Neural cell (in vitro differentiated cells): ENCODE results near the gene FGB. TPM values are rescaled to one million over a fixed set of nuclear protein-coding genes. Genes with fewer than 3 reads are reported as not detected.

ENCODE experiments used
- H2AFZ ChIP-seq: fragments of 200-600, 300-800 bp; sonication (generic), shearing (Covaris generic); 2 replicates; pipeline ENCODE4 v1.6.0; 2014; ENCODE audit warnings: low read depth, mild to moderate bottlenecking, antibody characterized with exemption, low read length, moderate library complexity
- H3F3A ChIP-seq: fragments of 200-600 bp; shearing (Covaris generic); 2 replicates; pipeline ENCODE4 v1.6.1; 2016; ENCODE audit warnings: mild to moderate bottlenecking, moderate library complexity, mixed read lengths, antibody characterized with exemption, low read length; ENCODE audit not compliant: insufficient read depth, poor library complexity, severe bottlenecking
- H3K27ac ChIP-seq: fragments of 200-600, 300-800 bp; sonication (generic), shearing (Covaris generic); 2 replicates; pipeline ENCODE4 v1.5.1; 2014; ENCODE audit warnings: mild to moderate bottlenecking, low read length, moderate library complexity
- H3K27me3 ChIP-seq: fragments of 300-800, 200-600 bp; sonication (generic), shearing (Covaris generic); 2 replicates; pipeline ENCODE4 v1.6.0; 2014; ENCODE audit warnings: mild to moderate bottlenecking, low read depth, low read length, moderate library complexity; ENCODE audit not compliant: insufficient read depth
- H3K36me3 ChIP-seq: fragments of 300-800, 200-600 bp; sonication (generic), shearing (Covaris generic); 2 replicates; pipeline ENCODE4 v1.5.1; 2014; ENCODE audit warnings: mild to moderate bottlenecking, antibody characterized with exemption, low read length, moderate library complexity; ENCODE audit not compliant: insufficient read depth
- H3K4me2 ChIP-seq: fragments of 300-800, 200-600 bp; sonication (generic), shearing (Covaris generic); 2 replicates; pipeline ENCODE4 v1.6.0; 2014; ENCODE audit warnings: mild to moderate bottlenecking, low read length
- H3K4me3 ChIP-seq: fragments of 300-800, 200-600 bp; sonication (generic), shearing (Covaris generic); 2 replicates; pipeline ENCODE4 v1.5.1; 2014; ENCODE audit warnings: mild to moderate bottlenecking, low read length, moderate library complexity
- H3K79me2 ChIP-seq: fragments of 200-600 bp; shearing (Covaris generic); replicated peaks from 2 replicates; pipeline ENCODE4 v1.6.0; 2014; ENCODE audit warnings: mild to moderate bottlenecking, low read length, moderate library complexity; ENCODE audit not compliant: insufficient read depth
- H3K9ac ChIP-seq: fragments of 300-800, 200-600 bp; sonication (generic), shearing (Covaris generic); 2 replicates; pipeline ENCODE4 v1.6.1; 2016; ENCODE audit warnings: mild to moderate bottlenecking, low read length, mixed read lengths
- H3K9me2 ChIP-seq: fragments of 200-600 bp; shearing (Covaris generic); 2 replicates; pipeline ENCODE4 v1.6.1; 2016; ENCODE audit warnings: mild to moderate bottlenecking, low read length, mixed read lengths; ENCODE audit not compliant: insufficient read depth
- H3K9me3 ChIP-seq: fragments of 200-600, 300-800 bp; sonication (generic), shearing (Covaris generic); 2 replicates; pipeline ENCODE4 v1.6.1; 2016; ENCODE audit warnings: mild to moderate bottlenecking, mixed run types, low read length, moderate library complexity, mixed read lengths
- H4K20me1 ChIP-seq: fragments of 200-600 bp; shearing (Covaris generic); 2 replicates; pipeline ENCODE4 v1.6.1; 2016; ENCODE audit warnings: mild to moderate bottlenecking, mixed run types; ENCODE audit not compliant: insufficient read depth
- CTCF ChIP-seq: fragments of 450-650 bp; IDR thresholded peaks from 2 replicates; pipeline ENCODE4 v1.5.1; 2014; ENCODE audit warnings: antibody characterized with exemption, mild to moderate bottlenecking, moderate library complexity; ENCODE audit not compliant: poor library complexity, severe bottlenecking
- EP300 ChIP-seq: fragments of 450-650 bp; conservative IDR thresholded peaks from 2 replicates; pipeline ENCODE4 v1.6.1; 2014; ENCODE audit warnings: antibody characterized with exemption, mild to moderate bottlenecking, moderate library complexity; ENCODE audit not compliant: poor library complexity, severe bottlenecking
- EZH2 ChIP-seq: fragments of 200-600, 300-800 bp; shearing (Covaris generic), sonication (generic); IDR thresholded peaks from 2 replicates; pipeline ENCODE4 v1.6.1; 2014; ENCODE audit warnings: antibody characterized with exemption, low read length, borderline replicate concordance, mild to moderate bottlenecking; ENCODE audit not compliant: insufficient read depth, poor library complexity, severe bottlenecking
- MXI1 ChIP-seq: fragments of 450-650 bp; conservative IDR thresholded peaks from 2 replicates; pipeline ENCODE4 v1.6.1; 2014; ENCODE audit warnings: antibody characterized with exemption, mild to moderate bottlenecking; ENCODE audit not compliant: poor library complexity, severe bottlenecking
- POLR2AphosphoS5 ChIP-seq: IDR thresholded peaks from 2 replicates; pipeline ENCODE4 v1.6.1; 2012
- RAD21 ChIP-seq: fragments of 450-650 bp; conservative IDR thresholded peaks from 2 replicates; pipeline ENCODE4 v1.6.1; 2014; ENCODE audit warnings: antibody characterized with exemption, mild to moderate bottlenecking, moderate library complexity
- SMC3 ChIP-seq: fragments of 450-650 bp; conservative IDR thresholded peaks from 2 replicates; pipeline ENCODE4 v1.6.1; 2014; ENCODE audit warnings: antibody characterized with exemption, mild to moderate bottlenecking, moderate library complexity; ENCODE audit not compliant: poor library complexity
- TAF1 ChIP-seq: IDR thresholded peaks from 2 replicates; pipeline ENCODE4 v1.6.1; 2012; ENCODE audit warnings: low read depth
- polyA plus RNA-seq: library from polyadenylated mRNA; depleted of rRNA; stranded (reverse); fragments of >200 nt; gene quantifications from 2 replicates; pipeline ENCODE4 v1.2.3, GENCODE V29; 2014
- TF ChIP-seq, protein P1 (sequence below): IDR thresholded peaks from 2 replicates; pipeline ENCODE4 v1.6.1; 2012; ENCODE audit warnings: borderline replicate concordance

FGB gene
- polyA plus RNA-seq, 1 donor from 2014 or later = not detected

GRCh38 chr4:154589296-154590197, 26.7 kb downstream of the FGB start:
- no peaks in the 10 kb centered on the region for H3K9me3 ChIP-seq
- no peak overlapping the region for H3K27ac ChIP-seq
- H3K36me3 ChIP-seq = no peaks in the 10 kb centered on the region
- no peak overlapping the region for H3K4me3 ChIP-seq
- no peak overlapping the region for H3K4me2 ChIP-seq
- no peaks in the 10 kb centered on the region for H3K79me2 ChIP-seq
- no peaks in the 10 kb centered on the region for H3K9me2 ChIP-seq
- H3F3A ChIP-seq = no peaks in the 10 kb centered on the region
- H4K20me1 ChIP-seq = no peaks in the 10 kb centered on the region
- no peak overlapping the region for H2AFZ ChIP-seq
- H3K27me3 ChIP-seq = no peaks in the 10 kb centered on the region
- TF ChIP-seq CTCF = no peak
- TF ChIP-seq TAF1 = no peak
- no peak for TF ChIP-seq MXI1
- no peak for TF ChIP-seq EZH2
- no peak for TF ChIP-seq EP300
- TF ChIP-seq POLR2AphosphoS5 = no peak
- TF ChIP-seq RAD21 = no peak
- TF ChIP-seq SMC3 = no peak
- TF ChIP-seq, protein P1, sequence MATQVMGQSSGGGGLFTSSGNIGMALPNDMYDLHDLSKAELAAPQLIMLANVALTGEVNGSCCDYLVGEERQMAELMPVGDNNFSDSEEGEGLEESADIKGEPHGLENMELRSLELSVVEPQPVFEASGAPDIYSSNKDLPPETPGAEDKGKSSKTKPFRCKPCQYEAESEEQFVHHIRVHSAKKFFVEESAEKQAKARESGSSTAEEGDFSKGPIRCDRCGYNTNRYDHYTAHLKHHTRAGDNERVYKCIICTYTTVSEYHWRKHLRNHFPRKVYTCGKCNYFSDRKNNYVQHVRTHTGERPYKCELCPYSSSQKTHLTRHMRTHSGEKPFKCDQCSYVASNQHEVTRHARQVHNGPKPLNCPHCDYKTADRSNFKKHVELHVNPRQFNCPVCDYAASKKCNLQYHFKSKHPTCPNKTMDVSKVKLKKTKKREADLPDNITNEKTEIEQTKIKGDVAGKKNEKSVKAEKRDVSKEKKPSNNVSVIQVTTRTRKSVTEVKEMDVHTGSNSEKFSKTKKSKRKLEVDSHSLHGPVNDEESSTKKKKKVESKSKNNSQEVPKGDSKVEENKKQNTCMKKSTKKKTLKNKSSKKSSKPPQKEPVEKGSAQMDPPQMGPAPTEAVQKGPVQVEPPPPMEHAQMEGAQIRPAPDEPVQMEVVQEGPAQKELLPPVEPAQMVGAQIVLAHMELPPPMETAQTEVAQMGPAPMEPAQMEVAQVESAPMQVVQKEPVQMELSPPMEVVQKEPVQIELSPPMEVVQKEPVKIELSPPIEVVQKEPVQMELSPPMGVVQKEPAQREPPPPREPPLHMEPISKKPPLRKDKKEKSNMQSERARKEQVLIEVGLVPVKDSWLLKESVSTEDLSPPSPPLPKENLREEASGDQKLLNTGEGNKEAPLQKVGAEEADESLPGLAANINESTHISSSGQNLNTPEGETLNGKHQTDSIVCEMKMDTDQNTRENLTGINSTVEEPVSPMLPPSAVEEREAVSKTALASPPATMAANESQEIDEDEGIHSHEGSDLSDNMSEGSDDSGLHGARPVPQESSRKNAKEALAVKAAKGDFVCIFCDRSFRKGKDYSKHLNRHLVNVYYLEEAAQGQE = no peak
- H3K9ac ChIP-seq = no peak overlapping the region

DNA sequence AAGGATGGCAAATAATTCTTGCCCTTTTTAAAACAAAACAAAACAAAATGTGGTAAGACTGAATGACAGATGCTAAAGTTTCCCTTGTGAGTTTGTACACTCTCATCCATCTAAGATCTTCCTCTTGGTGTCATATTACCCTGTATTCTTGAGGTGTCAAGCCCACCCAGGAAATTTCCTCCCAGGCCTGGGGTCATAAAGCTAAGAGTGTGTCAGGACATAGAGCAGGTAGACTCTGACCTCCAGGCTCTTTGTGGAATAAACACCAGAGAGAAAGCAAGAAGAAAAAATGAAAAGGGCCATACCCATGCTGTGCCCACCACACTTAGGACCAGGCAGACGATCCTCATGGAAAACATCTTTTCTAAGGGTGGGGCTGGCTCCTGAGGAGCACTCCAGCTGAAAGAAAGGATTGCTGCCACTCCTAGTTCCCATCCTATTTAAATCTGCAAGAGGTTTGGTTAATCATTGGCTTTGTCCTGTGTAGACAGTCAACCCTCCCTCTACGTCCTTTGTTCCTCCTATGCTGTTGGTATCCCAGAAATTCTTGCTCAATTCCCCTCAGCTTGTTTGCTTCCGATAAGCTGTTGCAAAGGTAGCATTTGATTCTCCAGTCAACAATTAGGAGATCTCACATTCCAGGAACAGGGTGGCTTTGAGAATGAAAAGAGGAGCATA, 27.7 kb downstream of the FGB start, which contains the start of gene FGA:
Gene FGA (minus strand): TSS at position 414 of the 678 bp plus-strand sequence. CDS start 55 bp downstream, at position 359.
- Histone ChIP-seq H3F3A (no peaks in the 10 kb centered on the region), H4K20me1 (no peaks in the 10 kb centered on the region), H3K9ac (no peak within 1 kb of the TSS), H3K4me3 (no peak within 1 kb of the TSS), H3K4me2 (no peak within 1 kb of the TSS), H3K27ac (no peak within 1 kb of the TSS), H3K79me2 (no peaks in the 10 kb centered on the region), H3K9me2 (no peaks in the 10 kb centered on the region), H3K9me3 (no peaks in the 10 kb centered on the region), H2AFZ (no peak within 1 kb of the TSS), H3K36me3 (no peaks in the 10 kb centered on the region), H3K27me3 (no peaks in the 10 kb centered on the region)
- TF ChIP-seq TAF1 (no peak), CTCF (no peak), EZH2 (no peak), POLR2AphosphoS5 (no peak), EP300 (no peak), SMC3 (no peak), RAD21 (no peak), MXI1 (no peak)
- TF ChIP-seq, protein P1 = no peak
